ENCODE results near the gene PLAU.
"Not testable (repeated sequence)": the region's sequence is repeated elsewhere in the genome, so short reads cannot be mapped to it uniquely, and the experiment has no call there.

The PLAU gene

GRCh38 chr10:73956476-73957359 lies 45.8 kb downstream of the PLAU start:
- DNase-seq: no peak

GRCh38 chr10:73959484-73960243 lies 48.7 kb downstream of the PLAU start:
- no peak for DNase-seq

DNA sequence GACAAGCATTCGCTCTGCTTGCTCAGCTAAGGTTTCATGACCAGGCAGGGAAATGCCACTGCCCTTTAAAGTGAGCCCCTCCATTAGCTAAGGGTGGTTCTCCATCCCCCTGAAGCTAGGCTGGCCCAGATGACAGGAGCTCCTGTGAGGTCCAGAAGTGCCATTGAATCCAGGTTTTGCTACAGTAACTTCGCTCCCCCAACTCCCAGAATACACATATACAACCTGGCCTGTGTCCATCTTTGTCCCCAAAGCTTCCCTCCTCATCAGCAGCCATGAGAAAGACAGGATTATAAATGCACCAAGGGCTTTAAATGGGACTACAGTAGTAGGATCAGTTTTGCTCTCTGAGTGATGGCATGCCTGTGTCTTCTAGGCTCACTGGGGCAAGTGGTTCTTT lies 51.5 kb downstream of the PLAU start:
- DNase-seq: no peak

- DNase-seq: not testable (repeated sequence)
Measured at GRCh38 chr10:73963533-73963932, 52.6 kb downstream of the PLAU start.

GRCh38 chr10:73964743-73965142 lies 53.8 kb downstream of the PLAU start:
- DNase-seq: no peak

DNA sequence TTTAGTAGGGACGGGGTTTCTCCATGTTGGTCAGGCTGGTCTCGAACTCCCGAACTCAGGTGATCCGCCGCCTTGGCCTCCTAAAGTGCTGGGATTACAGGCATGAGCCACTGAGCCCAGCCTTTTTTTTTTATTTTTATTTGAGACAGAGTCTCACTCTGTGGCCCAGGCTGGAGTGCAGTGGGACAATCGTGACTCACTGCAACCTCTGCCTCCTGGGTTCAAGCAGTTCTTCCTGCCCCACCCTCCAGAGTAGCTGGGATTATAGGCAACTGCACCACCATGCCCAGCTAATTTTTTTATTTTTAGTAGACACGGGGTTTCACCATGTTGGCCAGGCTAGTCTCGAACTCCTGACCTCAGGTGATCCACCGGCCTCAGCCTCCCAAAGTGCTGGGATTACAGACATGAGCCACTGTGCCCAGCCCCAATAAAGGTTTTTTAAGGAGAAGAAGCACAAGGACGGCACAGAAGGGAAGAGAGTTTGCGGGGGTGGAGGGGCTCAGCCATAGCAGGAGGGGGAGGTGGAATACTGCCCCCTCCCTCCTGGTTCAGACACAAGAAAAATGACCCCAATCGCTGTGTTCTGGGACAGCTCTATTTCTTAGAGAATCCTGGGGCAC lies 54.4 kb downstream of the PLAU start:
- DNase-seq: not testable (repeated sequence)

- no peak for DNase-seq
Measured at GRCh38 chr10:73965890-73966768, 55.2 kb downstream of the PLAU start.

DNA sequence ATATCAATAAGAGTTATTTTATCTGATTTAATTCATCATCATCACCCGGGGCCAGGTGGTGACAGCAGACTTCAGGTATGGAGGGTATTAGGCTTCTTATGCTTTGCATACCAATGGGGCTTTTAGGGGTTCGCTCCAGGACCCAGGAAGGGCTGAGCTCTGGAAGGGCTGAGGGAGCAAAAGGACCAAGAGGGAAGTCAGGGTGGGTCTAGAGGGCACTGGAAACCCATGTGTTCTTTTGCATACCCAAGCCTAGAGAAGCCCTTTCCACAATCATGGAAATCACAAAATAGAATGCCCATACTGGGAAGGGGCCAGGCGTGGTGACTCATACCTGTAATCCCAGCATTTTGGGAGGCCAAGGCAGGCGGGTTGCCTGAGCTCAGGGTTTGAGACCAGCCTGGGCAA lies 56.1 kb downstream of the PLAU start:
- no peak for DNase-seq
